GM12891 (cell line): Measurements from ENCODE around the gene CHMP4B.

ENCODE experiments used
- POLR2A ChIP-seq: IDR thresholded peaks from 2 replicates; pipeline ENCODE4 v1.6.1; 2011; ENCODE audit warnings: low read depth, low read length, control low read depth
- POLR2AphosphoS5 ChIP-seq: IDR thresholded peaks from 2 replicates; pipeline ENCODE4 v1.6.1; 2011; ENCODE audit warnings: low read depth, low read length, control low read depth
- POU2F2 ChIP-seq: IDR thresholded peaks from 2 replicates; pipeline ENCODE4 v1.6.1; 2011; ENCODE audit warnings: low read depth, mild to moderate bottlenecking, control low read depth, low read length, moderate library complexity
- SPI1 ChIP-seq: IDR thresholded peaks from 2 replicates; pipeline ENCODE4 v1.6.1; 2011; ENCODE audit warnings: low read depth, low read length, control low read depth
- TAF1 ChIP-seq: IDR thresholded peaks from 2 replicates; pipeline ENCODE4 v1.6.1; 2011; ENCODE audit warnings: low read depth, low read length, control low read depth

- no peak for TF ChIP-seq POLR2A
- no peak for TF ChIP-seq POU2F2
- TF ChIP-seq POLR2AphosphoS5, result no peak
- no peak for TF ChIP-seq TAF1
- TF ChIP-seq SPI1, result no peak
These were observed 14.1 kb upstream of the CHMP4B start for GRCh38 chr20:33796907-33797544.
